ENCODE data around the gene PCNX2. TPM values are rescaled to one million over a fixed set of nuclear protein-coding genes. Genes with fewer than 3 reads are reported as not detected.

PCNX2 gene
- total and polyA plus RNA-seq, 2 donors (not counting 1 experiment from before 2014, with no cell fraction given), result 13.0 to 37.8 TPM

DNA sequence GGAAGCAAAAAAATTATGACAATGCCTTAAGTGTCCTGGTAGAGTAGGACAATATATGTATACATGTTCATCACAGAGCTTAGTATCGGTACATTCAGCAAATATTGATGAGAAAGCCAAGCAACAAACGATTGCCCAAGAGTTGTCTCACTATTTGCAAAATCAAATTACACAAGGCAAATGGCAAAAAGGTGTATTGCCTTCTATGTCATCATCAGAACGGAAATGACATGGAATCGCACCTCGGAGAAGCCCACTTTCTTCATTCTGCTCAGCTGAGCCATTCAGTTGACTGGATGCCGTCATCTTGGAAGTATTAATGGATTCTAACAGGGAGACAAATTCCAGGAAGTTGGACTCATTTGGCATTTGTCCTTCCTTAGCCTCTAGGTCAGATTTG is 37.7 kb downstream of the PCNX2 start:
- no peak for DNase-seq (ENCODE audit: low read depth in 2 of 2)
- Histone ChIP-seq H3K9ac (ENCODE audit: insufficient read depth, low read length) (no peak overlapping the region), H3K79me2 (ENCODE audit: control insufficient read depth, insufficient read depth, low read length) (no peaks in the 10 kb centered on the region), H3K9me3 (ENCODE audit: control insufficient read depth, insufficient read depth, low read depth, low read length) (no peaks in the 10 kb centered on the region), H3K4me2 (ENCODE audit: extremely low read depth, insufficient read depth, low read length) (no peak overlapping the region), H4K20me1 (ENCODE audit: control insufficient read depth, extremely low read depth, insufficient read depth, low read length) (no peaks in the 10 kb centered on the region), H3K27ac (ENCODE audit: insufficient read depth, low read length) (no peak overlapping the region), H3K36me3 (ENCODE audit: control insufficient read depth, insufficient read depth, low read length) (peaks cover 12% of the 10 kb centered on the region), H3K4me1 (ENCODE audit: control insufficient read depth, extremely low read depth, insufficient read depth, low read length) (no peaks in the 10 kb centered on the region), H3K27me3 (ENCODE audit: control insufficient read depth, insufficient read depth, low read length) (no peaks in the 10 kb centered on the region), H3K4me3 (replicated peaks in 1 of 4; ENCODE audit: control extremely low read depth in 1 of 4, insufficient read depth in 1 of 4, low read depth in 3 of 4, low read length in 4 of 4) (no peak overlapping the region), H2AFZ (ENCODE audit: low read length) (no peak overlapping the region)
- no peak for TF ChIP-seq CTCF (conservative IDR thresholded peaks at IDR 0.05 in 1 of 2, IDR thresholded peaks at IDR 0.05 in 1 of 2; ENCODE audit: low read depth in 1 of 2, low read length in 2 of 2)
- TF ChIP-seq EZH2 (IDR thresholded peaks at IDR 0.05; ENCODE audit: low read length, missing control alignments), result no peak

DNA sequence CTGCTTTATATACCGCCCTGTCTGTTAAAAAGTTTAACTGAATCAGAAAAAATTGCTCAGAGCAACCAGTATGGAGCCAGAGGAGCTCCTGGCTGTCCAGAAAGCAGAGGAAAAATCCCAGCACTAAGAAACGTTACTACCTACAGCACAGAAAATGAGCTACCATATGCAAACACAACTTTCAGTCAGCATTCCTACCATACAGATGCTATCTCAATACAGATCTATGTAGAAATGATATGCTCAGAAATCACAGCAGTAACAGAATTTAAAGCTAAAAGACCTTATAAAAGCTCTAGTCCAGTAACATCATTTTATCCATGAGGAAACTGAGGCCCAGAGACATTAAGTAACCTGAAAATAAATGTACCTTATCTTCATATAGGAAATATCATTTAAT is 38.7 kb downstream of the PCNX2 start:
- H3K4me2 ChIP-seq (ENCODE audit: extremely low read depth, insufficient read depth, low read length), result no peak overlapping the region
- H3K27ac ChIP-seq (ENCODE audit: insufficient read depth, low read length), result no peak overlapping the region
- H3K4me1 ChIP-seq (ENCODE audit: control insufficient read depth, extremely low read depth, insufficient read depth, low read length), result no peaks in the 10 kb centered on the region
- TF ChIP-seq EZH2 (IDR thresholded peaks at IDR 0.05; ENCODE audit: low read length, missing control alignments) (no peak), CTCF (conservative IDR thresholded peaks at IDR 0.05 in 1 of 2, IDR thresholded peaks at IDR 0.05 in 1 of 2; ENCODE audit: low read depth in 1 of 2, low read length in 2 of 2) (no peak)
- peaks cover 10% of the 10 kb centered on the region for H3K36me3 ChIP-seq (ENCODE audit: control insufficient read depth, insufficient read depth, low read length)
- H3K79me2 ChIP-seq (ENCODE audit: control insufficient read depth, insufficient read depth, low read length), result no peaks in the 10 kb centered on the region
- H3K9me3 ChIP-seq (ENCODE audit: control insufficient read depth, insufficient read depth, low read depth, low read length), result no peaks in the 10 kb centered on the region
- no peak for DNase-seq (ENCODE audit: low read depth in 2 of 2)
- H3K4me3 ChIP-seq (replicated peaks in 1 of 4; ENCODE audit: control extremely low read depth in 1 of 4, insufficient read depth in 1 of 4, low read depth in 3 of 4, low read length in 4 of 4), result no peak overlapping the region
- no peaks in the 10 kb centered on the region for H4K20me1 ChIP-seq (ENCODE audit: control insufficient read depth, extremely low read depth, insufficient read depth, low read length)
- H3K27me3 ChIP-seq (ENCODE audit: control insufficient read depth, insufficient read depth, low read length), result no peaks in the 10 kb centered on the region
- H2AFZ ChIP-seq (ENCODE audit: low read length), result no peak overlapping the region
- no peak overlapping the region for H3K9ac ChIP-seq (ENCODE audit: insufficient read depth, low read length)

DNA sequence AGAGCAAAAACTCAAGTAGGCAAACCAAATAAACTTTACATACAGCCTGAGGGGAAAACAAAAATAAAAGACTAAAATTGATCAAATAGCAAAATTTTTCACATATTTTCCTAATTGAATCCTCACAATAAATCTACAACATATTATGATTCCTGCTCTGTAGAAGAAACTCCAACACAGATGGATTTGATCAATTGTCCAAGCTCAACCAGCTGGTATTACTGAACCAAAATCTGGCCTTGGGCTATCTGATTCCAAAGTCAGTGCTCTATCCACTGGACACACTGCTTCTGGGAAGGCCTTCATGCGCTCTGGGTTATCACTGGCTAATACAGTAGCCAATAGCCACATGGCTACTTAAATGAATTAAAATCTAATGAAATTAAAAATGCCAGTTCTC is 39.3 kb downstream of the PCNX2 start:
- Histone ChIP-seq H3K4me2 (ENCODE audit: extremely low read depth, insufficient read depth, low read length) (no peak overlapping the region), H3K79me2 (ENCODE audit: control insufficient read depth, insufficient read depth, low read length) (no peaks in the 10 kb centered on the region), H3K36me3 (ENCODE audit: control insufficient read depth, insufficient read depth, low read length) (peaks cover 9% of the 10 kb centered on the region), H3K4me3 (replicated peaks in 1 of 4; ENCODE audit: control extremely low read depth in 1 of 4, insufficient read depth in 1 of 4, low read depth in 3 of 4, low read length in 4 of 4) (no peak overlapping the region), H3K9ac (ENCODE audit: insufficient read depth, low read length) (no peak overlapping the region), H3K27me3 (ENCODE audit: control insufficient read depth, insufficient read depth, low read length) (no peaks in the 10 kb centered on the region), H4K20me1 (ENCODE audit: control insufficient read depth, extremely low read depth, insufficient read depth, low read length) (no peaks in the 10 kb centered on the region), H3K27ac (ENCODE audit: insufficient read depth, low read length) (no peak overlapping the region), H3K9me3 (ENCODE audit: control insufficient read depth, insufficient read depth, low read depth, low read length) (no peaks in the 10 kb centered on the region), H2AFZ (ENCODE audit: low read length) (no peak overlapping the region), H3K4me1 (ENCODE audit: control insufficient read depth, extremely low read depth, insufficient read depth, low read length) (no peaks in the 10 kb centered on the region)
- DNase-seq (ENCODE audit: low read depth in 2 of 2), result no peak
- TF ChIP-seq EZH2 (IDR thresholded peaks at IDR 0.05; ENCODE audit: low read length, missing control alignments) (no peak), CTCF (conservative IDR thresholded peaks at IDR 0.05 in 1 of 2, IDR thresholded peaks at IDR 0.05 in 1 of 2; ENCODE audit: low read depth in 1 of 2, low read length in 2 of 2) (no peak)
